ENCODE results near the gene SPIRE2.
A peak's percentile ranks its signal among the peaks of the same experiment; 100 is the strongest.
"Not testable (repeated sequence)": the region's sequence is repeated elsewhere in the genome, so short reads cannot be mapped to it uniquely, and the experiment has no call there.

Gene SPIRE2

DNA sequence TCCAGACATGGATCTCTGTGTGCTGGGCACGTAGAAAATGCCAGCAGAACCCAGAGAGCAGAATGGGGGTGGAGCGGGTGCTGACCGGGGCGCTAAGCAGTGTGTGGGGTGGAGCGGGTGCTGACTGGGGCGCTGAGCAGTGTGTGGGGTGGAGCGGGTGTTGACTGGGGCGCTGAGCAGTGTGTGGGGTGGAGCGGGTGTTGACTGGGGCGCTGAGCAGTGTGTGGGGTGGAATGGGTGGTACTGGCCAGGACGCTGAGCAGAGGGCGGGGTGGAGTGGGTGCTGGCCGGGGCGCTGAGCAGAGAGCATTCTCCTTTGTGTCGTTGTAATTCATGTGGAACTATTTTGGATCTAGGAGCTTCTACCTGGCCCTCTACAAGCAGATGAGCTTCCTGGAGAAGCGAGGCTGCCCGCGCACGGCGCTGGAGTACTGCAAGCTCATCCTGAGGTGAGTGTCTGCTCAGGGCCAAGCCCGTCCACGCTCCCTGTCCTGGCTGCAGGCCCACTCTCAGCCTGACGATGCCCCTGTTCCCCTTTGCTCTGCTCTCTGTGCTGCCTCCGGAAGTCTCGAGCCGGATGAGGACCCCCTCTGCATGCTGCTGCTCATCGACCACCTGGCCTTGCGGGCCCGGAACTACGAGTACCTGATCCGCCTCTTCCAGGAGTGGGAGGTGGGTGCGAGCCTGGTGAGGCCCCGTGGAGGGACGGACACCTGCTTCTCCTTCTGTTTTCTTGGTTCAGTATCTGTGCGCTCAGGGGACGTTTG, 70.1 kb downstream of the SPIRE2 start:
- no peak for DNase-seq

DNA sequence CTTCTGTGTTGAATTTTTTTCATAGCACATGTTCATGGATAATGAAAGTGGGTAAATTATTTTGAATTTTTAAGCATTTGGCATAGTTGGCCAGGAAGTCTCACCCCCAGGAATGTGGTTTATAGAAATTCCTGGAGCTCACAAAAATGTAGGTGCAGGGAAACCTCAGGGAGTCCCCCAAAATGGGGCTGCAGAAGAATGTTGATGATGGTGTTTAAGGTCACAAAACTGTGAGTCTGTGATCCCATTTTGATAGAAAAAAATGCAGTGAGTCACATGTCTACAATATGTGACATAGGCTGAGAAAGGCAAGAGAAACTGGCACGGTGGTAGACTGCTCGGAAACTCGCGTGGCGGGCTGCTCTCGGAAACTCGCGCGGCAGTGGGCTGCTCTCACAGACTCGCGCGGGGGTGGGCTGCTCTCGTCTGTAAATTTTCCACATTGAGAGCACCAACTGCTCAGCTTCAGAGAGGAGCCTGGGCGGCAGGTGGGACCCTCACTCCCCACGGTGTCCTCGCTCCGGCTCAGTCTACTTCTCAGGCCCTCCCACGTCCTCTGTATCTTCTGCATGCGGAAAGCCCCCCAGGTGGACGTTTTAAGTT, 71.7 kb downstream of the SPIRE2 start:
- no peak for DNase-seq

DNA sequence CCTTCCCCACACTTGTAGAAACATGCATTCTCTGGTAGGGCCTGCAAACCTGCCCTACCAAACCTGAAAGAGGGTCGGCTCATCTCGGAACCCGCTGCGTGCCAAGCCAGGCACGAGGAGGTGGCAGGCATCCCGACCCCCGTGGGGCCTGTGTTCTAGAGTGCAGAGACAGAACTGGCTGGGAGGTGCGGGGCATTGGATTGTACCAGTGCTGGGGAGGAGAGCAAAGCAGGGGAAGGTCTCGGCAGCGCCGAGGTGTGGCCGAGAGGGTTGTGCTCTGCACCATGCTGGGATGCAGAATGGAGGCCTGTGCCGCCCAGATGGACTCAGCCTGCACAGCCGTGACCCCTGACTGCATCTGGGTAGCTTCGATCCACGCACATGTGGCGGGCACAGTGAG, 72.6 kb downstream of the SPIRE2 start:
- no peak for DNase-seq

DNA sequence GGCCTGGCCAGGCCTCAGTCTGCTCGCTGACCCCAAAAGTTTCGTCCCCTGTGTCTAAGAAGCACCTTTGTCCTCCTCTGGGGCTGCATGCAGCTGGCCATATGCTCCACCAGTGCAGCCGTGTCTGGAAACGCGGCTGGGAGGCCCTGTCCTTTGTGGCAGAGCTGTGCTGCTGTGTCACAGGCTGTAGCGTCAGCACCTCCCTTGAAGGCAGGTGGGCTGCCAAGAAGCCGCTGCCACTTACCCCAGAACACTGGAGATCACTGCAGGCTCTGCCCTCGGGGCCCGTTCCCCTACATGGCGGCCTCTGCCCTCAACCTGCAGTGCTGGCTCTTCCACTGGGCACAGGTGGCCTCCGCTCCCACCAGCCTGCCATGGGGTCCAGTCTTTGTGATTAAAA, 74.7 kb downstream of the SPIRE2 start:
- DNase-seq, result no peak

DNA sequence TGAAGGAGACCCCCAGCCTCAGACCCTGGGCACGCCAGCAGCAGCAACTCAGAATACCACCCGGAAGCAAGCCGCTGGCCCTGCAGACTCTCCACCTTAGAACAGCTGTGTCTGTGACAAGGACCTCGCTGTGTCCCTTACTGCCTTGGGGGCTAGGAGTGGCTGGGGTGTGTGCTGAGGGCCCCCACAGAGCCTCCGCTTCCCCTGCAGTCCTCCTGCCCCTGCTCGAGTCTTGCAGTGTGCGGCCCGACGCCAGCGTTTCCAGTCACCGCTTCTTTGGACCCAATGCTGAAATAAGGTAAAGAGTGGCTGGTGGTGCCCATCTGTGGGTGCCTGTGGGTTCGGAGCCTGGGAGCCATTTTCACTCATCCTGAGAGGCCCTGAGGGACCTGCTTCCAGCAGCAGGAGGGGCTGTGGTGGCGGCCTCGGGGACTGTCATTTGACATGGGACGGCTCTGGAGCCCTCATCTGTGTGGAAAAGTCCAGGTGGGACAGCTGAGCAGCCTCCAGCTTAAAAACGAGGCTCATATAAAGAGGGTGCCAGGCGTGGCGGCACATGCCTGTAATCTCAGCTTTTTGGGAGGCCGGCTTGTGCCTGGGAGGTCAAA, 75.7 kb downstream of the SPIRE2 start:
- no peak for DNase-seq

DNA sequence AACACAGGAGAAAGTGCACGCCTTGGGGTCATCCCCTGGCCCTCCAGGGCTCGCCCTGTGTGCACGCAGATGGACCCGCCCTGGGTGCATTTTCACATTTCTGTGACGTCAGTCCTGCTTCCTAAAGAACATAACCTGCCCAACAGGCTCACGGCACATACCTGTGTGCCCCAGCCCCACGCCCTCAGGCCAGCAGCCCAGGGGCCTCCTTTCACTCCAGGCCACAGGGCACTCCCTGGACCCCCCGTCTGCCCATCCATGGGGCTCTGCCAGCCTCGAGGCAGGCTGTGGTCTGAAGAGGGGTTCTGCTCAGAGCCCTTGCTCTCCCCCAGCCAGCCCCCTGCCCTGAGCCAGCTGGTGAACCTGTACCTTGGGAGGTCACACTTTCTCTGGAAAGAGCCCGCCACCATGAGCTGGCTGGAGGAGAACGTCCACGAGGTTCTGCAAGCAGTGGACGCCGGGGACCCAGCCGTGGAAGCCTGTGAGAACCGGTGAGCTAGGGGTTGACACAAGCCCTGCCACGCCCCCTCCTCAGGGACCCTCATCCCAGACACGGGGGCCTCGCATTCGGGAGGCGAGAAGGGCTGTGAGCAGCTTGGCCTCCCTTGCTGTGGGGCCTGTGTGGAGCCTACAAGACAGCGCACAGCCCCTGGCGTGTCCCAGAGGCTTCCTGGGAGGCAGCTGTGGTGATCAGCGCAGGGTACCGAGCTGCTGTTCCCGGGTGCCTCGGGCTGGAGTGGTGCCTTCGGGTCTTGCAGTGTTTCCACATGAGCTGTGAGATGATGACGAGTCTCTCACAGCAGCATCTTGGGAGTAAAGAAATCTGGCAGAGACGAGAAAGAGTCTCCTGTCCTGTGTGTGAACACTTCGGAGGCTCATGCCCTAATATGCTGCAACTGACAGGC, 76.6 kb downstream of the SPIRE2 start:
- DNase-seq, result no peak

DNA sequence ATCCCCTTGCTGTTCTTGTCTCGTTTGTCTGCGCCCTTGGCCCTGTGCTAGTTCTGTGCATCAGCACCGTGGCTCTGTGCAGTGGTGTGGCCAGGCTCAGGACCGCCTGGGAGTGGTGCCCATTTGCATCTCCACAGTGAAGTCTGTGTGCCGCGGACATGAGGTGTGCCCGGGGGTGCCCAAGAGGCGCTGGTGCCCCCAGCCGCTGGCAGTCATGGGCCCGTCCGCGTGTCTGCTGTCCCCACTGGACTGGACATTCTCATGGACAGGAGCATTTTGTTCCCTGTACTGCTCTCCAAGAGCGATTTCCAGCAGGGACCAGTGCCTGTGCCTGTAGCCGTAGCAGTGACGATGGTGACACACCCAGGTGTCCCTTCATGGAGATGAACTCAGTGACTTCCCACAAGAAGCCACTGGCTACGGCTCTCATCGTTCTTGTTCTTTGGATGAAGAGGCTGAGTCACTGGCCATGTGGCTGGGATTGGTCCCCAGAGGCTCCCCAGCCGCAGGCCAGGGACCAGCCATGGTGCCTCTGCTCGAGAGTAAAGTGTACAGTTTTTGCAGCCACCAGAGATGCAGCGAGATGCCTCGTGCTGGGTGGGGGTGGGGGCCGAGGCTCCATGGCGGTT, 77.3 kb downstream of the SPIRE2 start:
- no peak for DNase-seq

DNA sequence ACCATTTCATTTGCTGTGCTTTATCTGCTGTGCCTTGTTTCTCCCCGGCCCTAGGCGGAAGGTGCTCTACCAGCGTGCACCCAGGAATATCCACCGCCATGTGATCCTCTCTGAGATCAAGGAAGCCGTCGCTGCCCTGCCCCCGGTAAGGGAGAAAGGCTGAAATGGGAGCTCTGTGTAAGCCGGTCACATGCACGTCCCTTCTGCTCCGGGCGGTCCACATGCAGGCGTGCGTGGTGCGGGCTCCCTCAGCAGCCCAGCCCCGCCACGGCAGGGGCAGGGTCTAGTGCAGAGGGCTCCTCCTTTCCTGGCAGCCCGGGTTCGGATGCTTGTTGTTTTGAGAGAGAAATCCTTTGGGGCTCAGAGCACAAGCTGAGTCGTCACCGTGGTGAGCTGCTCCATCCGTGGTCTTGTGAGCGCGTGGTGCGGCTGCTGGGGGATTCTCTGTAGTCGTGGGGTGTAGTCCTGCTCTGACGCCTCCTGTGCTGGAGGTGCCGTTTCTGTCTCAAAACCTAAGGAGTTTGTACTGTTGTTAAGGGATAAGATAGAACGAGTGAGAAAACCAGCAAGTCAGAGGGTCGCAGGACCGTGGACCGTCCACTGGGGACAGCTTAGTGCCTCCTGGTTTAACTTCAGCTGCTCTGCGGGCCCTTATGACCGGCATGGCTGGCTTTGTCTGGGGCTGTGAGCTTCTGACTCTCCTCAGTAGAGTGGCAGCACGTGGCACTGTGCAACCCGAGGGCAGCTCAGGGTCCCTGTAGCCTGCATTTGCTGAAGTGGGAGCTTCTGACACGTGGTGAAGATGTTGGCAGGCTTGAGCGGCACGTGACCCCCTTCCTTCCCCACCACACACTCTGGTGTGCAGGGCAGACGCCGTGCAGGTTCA, 78.1 kb downstream of the SPIRE2 start:
- DNase-seq, result no peak

DNA sequence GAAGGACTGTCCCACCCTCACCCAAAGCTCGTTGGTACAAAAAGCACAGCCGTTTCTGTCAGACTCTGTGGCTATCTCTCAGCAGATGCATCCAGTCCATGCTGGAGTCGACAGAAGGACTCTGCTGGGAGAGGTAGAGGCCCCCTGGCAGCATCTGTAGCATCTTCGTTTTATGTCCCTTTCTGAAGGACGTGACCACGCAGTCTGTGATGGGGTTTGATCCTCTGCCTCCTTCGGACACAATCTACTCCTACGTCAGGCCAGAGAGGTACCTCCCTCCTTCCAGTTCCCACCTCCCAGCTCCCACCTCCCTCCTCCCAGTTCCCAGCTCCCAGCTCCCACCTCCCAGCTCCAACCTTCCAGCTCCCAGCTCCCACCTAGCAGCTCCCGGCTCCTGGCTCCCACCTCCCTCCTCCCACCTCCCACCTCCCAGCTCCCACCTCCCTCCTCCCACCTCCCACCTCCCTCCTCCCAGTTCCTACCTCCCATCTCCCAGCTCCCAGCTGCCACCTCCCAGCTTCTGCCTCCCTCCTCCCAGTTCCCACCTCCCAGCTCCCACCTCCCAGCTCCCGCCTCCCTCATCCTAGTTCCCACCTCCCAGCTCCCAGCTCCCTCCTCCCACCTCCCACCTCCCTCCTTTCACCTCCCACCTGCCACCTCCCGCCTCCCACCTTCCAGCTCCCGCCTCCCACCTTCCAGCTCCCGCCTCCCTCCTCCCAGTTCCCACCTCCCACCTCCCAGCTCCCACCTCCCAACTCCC, 79.0 kb downstream of the SPIRE2 start:
- DNase-seq, result no peak

DNA sequence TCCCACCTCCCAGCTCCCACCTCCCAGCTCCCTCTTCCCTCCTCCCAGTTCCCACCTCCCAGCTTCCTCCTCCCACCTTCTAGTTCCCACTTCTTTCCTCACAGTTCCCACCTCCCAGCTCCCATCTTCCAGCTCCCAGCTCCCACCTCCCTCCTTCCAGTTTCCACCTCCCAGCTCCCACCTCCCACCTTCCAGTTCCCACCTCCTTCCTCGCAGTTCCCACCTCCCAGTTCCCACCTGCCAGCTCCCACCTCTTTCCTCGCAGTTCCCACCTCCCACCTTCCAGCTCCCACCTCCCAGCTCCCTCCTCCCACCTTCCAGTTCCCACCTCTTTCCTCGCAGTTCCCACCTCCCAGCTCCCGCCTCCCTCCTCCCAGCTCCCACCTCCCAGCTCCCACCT, 80.0 kb downstream of the SPIRE2 start:
- DNase-seq, result no peak

DNA sequence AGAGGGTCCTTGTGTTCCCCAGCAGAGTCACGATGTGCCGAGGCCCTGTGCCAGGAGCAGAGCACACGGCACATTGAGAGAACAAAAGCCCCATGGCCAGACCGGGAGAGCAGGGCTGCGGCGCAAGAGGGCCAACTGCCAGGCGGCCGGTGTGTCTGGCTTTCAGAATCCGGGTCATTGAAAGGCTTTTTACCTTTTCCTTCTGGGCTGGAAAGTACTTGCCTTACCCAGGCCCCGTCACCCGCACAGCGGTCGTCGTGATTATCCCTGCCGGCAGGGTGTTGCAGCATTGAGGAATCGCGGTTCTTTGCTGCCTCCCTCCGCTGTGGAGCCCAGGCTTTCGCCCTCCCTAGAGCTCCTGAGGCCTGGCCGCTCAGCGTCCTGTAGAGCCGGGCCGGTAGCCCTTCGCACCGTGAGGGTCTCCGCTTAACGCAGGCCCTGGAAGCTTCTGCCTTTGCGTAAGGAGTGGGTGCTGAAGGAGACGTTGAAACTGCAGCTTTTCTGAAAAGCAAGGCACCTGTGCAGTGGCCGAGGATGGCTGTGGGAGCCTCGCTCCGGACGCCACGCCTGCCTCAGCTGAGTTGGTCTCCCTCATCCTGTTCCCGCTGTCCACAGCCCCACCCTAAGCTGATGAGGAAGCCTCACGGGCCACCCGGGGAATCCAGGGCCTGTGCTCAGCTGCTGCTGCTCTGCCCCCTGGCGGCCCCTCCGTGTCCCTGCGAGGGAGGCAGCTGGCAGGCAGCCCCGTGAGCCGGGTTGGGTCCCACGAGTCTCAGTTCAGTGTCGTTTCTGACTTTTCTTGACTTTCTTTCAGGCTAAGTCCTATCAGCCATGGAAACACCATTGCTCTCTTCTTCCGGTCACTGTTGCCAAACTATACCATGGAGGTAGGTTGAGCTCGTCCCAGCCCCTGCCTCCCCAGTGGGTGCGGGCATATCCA, 81.8 kb downstream of the SPIRE2 start:
- peak; percentile 63 for DNase-seq

DNA sequence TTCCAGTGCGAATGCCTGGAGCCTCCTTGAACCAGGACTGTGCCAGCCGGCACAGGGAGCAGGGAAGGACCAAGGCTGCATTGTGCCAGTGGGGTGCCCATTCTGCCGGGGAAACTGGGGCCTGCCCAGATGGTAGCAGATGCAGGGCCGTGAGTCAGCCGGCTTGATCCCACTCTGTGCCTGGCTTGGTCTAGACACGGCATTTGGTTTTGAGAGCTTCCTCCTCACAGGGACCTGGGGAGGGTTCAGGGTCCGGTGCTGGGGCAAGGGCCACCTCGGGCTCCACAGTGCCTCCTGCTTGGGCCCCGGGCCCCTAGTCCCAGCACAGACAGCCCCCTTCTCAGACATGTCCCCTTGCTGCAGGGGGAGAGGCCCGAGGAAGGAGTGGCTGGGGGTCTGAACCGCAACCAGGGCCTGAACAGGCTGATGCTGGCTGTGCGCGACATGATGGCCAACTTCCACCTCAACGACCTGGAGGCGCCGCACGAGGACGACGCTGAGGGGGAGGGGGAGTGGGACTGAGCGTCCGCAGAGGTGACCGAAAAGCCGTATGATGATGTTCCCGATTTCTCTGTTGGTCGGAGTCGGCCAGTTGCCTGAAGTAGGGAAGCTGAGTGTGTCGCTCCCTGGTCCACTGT, 82.6 kb downstream of the SPIRE2 start:
- no peak for DNase-seq

DNA sequence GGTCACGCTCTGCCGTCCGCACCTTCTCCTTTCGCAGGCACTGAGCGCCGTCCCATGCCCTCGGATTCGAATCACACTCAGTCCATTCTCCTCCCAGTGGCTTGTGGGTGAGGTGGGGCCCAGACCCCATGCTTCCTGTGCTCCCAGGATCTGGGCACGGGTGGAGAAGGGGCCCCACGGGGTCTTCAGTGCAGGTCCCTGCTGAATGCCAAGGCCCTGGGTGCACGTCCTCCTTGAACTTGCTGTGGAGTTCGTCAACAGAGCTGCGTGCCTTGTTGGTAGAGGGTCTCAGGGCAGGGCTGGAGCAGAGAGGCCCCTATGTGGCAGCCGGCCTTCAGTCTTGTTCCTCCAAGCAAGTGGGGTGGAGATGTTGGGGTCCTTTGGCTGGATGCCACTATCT, 83.1 kb downstream of the SPIRE2 start:
- no peak for DNase-seq

DNA sequence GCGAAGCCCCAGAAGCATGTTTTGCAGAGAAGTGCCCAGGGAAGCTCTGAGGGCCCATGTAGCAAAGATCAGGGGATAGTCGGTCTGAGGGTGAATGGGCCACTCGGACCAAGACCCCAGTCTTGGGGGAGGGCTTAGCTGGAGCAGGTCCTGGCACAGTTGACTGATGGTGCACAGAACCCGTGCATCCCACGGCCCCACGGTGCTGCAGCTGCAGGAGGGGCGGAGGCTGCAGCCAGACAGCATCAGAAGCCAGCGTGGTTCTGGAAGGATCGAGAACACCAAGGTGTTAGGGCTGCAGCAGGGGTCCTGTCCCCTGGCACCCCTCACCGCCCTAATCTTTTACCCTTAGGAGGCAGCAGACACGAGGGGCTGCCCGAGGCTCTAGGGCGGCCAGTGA, 83.9 kb downstream of the SPIRE2 start:
- no peak for DNase-seq

DNA sequence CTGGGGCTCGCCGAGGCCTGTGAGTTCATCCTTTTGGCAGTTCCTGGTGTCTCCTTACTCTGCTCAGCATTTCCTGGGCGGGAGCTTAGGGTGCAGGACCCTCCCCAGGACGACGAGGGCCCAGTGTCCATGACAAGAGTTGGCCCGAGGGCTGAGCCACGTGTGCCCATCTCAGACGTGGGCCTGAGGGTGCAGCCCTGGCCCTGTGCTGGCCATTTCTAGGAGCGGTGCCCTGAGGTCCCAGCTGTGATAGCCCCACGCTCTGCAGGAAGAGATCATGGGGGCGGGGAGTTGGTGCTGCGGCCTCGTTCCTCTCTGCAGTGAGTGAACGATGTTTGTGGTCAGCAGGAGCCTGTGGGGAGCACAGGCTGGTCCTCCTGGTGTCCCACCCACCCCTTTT, 84.4 kb downstream of the SPIRE2 start:
- no peak for DNase-seq

DNA sequence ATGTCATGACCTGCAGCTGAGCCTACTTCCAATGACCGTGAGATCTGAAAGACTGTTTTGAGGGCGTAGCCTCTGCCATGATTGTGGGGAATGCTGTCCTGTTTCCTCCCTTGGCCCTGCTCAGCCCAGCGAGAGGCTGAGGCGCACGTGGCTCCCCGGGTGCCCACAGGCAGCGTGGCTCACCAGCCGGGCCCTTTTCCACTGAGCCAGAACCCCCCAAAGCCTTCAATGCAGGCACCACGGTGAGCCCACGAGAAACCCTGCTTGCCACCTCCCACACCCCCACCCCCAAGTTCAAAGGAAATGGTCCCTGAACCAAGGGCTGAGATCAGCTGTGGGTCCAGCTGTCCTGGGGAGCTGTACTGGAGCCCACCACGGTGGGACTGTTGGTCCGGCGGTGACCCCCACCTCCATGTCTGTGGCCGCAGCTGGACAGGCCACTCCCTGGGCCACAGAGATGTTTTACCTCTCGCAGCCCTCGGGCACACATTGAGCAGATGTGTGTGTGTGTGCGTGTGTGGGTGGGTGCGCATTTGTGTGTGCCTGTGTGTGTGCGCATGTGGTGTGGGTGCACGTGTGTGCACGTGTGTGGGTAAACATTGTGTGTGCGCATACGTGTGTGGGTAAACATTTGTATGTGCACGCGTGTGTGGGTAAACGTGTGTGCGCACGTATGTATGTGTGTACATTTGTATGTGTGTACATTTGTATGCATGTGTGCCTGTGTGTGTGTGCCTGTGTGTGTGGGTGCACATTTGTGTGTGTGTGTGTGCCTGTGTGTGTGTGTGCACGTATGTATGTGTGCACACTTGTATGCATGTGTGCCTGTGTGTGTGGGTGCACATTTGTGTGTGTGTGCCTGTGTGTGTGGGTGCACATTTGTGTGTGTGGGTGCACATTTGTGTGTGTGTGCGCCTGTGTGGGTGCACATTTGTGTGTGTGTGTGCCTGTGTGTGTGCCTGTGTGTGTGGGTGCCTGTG, 85.4 kb downstream of the SPIRE2 start:
- DNase-seq, result no peak

DNA sequence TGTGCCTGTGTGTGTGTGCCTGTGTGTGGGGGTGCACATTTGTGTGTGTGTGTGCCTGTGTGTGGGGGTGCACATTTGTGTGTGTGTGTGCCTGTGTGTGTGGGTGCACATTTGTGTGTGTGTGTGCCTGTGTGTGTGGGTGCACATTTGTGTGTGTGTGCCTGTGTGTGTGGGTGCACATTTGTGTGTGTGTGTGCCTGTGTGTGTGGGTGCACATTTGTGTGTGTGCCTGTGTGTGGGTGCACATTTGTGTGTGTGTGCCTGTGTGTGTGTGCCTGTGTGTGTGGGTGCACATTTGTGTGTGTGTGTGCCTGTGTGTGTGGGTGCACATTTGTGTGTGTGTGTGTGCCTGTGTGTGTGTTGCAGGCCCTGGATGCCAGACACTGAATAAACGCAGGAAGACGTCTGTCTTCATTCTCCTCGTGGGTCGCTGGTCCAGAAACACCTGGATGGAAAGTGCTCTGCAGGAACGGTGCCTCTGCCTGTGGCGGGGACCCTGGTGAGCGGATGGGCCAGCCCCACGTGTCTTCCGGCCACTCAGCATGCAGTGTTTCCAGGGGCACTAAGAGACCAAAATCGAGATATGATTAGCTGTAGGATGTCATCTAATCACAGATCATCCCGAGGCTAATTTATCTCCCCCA, 86.5 kb downstream of the SPIRE2 start:
- not testable (repeated sequence) for DNase-seq

All from COR-L47 (cell line).